Measurements from ENCODE around the gene CPLANE2.
"Not testable (repeated sequence)": the region's sequence is repeated elsewhere in the genome, so short reads cannot be mapped to it uniquely, and the experiment has no call there.

The CPLANE2 gene

DNA sequence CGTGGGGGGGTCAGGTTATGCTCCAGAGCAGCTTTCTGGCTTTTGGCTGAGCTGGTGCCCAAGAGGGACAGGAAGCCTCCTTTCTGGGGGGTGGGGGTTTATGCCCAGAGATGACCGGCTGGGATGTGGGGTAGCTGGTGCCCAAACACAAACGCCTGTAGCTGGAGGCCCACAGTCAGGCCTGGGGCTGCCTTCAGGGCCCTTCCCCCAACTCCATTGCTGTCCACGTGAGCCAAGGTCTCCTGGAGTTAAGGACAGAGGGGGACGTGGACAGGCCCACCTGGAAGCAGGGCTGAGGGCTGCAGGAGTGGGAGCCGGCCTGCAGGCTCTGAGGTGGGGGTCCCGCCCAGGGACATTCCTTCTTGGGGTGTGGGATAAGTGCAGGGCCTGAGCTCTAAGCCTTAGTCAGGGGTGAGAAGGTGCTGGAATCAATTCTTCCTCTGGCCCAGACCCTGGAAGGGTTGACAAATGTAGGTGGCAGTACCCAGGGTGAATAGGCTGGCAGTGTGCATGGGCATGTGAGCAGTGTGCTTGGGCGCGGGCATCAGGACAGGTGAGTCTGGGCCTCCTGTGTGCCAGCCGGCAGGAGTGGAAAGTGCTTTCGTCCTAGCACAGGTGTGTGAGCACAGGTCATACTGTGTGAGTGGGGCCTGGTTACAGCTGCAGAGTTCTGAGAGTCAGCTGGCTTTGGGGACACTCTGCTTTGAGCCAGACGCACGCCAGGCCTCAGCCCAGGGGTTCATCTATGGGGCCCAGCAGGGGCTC, 6.8 kb downstream of the CPLANE2 start:
- FAIRE-seq, result no peak

DNA sequence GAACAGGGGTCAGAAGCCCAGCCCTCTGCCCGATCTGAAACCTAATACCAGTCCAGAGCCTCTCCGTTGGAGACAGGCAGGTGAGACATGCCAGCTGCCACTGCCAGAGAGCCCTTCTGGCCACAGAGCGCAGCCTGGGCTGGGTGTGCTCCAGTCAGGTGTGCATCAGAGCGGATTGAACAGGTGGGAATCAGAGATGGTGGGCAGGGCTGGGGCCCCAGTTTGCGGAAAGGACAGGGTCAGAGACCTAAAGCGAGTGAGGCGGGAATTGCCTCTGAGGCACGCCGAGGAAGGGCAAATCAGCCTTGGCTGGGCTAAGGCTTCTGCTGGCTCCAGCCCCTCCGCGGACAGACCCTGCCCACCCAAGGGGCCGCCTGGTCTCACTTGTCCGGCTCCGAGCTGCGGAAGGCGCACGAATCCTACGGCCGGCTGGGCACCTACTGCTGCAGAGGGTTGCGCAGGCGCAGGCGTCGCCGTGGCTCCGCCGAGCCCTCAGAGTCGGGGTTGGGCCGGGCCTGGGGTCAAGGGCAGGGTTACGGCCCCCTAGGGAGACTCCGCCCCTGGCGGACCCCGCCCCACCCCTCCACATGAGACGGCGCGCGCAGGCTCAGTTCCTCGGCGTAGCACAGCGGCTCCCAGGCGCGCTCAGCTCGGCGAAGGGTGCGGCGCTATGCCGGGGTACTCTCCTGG, 10.3 kb downstream of the CPLANE2 start:
- no peak for FAIRE-seq

DNA sequence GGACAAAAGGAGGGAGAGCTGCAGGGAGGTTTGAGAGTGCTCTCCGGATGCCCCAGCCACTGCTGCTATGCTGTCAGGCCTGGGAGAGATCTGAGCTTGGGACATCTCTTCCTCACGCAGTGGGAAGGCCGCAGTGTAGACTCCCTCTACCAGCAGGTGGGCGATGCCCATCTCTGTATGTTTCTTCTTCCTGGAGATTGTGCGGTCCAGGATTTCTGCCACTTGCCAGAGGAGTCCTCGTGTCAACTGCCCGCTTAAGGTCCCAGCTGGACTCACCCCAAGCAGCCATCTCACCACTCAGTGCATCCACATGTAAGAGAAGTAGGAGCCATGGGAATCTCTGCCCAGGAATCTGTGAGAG, 10.9 kb downstream of the CPLANE2 start:
- FAIRE-seq, result no peak

DNA sequence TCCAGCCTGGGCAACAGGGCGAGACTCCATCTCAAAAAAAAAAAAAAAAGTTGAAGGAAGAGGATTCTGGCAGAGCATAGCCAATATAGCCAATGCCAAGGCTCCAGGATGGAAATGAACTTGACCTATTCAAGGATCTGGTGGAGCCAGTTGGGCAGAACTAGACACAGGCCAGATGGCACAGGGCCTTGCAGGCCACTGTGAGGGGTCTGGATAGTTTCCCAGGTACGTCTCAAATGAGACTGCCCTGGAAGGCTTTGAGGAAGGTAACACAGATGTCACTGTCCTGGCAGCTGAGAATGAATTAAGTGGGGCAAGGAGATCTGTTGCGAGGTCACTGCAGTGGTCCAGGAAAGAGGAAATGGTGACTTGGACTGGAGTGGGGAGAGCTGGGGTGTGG, 12.5 kb downstream of the CPLANE2 start:
- no peak for FAIRE-seq

DNA sequence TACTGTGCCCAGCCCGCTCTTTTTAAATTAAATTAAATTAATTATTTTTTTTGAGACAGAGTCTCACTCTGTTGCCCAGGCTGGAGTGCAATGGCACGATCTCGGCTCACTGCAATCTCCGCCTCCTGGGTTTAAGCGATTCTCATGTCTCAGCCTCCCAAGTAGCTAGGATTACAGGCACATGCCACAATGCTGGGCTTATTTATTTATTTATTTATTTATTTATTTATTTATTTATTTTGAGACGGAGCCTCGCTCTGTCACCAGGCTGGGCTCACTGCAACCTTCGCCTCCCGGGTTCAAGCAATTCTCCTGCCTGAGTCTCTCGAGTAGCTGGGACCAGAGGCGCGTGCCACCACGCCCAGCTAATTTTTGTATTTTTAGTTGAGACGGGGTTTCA, 14.3 kb downstream of the CPLANE2 start:
- FAIRE-seq, result not testable (repeated sequence)

DNA sequence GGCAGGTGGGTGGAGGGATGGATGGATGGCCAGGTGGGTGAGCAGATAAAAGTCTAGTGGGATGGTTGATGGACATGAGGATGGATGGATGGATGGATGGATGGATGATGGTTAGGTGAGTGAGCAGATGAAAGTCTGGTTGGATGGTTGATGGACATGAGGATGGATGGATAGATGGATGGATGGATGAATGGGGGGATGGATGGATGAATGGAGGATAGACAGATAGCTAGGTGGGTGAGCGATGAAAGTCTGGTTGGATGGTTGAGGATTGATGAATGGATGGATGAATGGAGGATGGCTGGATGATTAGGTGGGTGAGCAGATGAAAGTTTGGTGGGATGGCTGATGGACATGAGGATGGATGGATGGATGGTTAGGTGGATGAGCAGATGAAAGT, 15.5 kb downstream of the CPLANE2 start:
- no peak for FAIRE-seq

DNA sequence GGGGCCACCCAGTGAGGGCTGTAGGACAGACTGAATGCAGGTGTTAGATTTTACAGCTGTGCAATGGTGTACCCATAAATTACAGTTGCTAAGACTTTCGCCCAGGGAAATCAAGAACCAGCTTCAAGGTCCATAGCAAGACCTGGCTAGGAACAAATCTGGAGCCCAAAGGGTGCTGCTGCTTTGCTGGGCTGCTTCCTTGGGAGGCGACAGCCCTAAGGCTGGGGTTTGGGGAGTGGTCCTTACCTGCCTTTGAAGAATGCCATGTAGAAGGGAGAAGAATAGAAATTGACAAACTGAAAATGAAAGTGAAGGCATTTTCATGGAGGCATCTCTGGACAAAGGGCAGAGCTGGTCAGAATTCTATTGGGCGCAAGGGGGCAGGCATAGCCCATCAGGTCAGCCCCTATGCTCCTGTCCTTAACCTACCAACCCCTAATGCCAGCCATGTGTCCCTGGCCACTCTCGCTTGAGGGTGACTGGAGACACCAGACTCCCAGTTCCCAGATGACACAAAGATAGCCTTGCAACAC, 16.9 kb downstream of the CPLANE2 start:
- no peak for FAIRE-seq

DNA sequence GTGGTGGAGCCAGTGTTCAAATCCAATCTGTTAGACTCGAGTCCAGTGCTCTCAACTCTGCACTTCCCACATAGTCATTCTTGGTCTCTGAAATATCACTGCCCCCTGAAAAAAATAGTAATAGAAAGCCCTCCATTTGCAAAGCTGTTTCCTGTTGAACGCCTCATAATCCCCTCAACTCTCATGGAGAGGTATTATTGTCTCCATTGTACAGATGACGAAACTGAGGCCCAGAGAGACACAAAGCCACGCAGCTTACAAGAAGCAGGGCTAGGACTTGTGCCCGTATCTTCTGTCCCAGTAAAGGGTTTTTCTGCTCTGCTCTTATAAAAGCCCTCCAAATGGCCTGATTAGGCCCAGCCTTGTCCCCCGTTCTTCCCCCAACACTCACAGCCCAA, 18.3 kb downstream of the CPLANE2 start:
- FAIRE-seq, result no peak

DNA sequence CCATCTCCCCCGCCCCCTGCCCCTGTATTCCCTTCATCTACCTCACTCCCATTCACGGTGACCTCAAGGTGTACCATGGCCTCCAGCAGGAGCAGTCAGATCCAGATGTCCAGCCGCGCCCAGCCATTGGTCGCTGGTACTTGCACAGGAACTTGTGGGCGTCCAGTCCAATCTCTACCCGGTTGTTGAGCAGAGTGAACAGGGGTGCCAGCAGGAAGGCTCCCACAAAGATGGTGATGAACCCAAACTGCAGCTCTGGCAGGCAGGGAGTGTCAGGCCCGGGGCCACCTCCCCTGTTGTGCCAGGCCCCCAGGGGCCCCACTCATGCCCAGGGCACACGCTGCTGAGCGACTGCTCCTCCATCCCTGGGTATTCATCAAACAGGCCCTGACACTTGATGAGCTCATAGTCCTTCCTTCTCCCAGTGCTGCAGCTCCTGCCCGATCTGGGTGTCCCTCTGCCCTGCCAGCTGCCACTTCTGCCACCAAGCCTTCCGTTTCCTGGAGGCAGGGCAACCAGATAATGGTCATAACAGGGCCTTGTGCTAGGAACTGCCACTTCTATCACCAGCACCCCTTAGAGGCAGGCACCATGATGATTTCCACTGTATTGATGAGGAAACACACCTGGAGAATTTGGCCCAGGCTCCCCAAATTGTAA, 18.8 kb downstream of the CPLANE2 start:
- FAIRE-seq, result no peak

DNA sequence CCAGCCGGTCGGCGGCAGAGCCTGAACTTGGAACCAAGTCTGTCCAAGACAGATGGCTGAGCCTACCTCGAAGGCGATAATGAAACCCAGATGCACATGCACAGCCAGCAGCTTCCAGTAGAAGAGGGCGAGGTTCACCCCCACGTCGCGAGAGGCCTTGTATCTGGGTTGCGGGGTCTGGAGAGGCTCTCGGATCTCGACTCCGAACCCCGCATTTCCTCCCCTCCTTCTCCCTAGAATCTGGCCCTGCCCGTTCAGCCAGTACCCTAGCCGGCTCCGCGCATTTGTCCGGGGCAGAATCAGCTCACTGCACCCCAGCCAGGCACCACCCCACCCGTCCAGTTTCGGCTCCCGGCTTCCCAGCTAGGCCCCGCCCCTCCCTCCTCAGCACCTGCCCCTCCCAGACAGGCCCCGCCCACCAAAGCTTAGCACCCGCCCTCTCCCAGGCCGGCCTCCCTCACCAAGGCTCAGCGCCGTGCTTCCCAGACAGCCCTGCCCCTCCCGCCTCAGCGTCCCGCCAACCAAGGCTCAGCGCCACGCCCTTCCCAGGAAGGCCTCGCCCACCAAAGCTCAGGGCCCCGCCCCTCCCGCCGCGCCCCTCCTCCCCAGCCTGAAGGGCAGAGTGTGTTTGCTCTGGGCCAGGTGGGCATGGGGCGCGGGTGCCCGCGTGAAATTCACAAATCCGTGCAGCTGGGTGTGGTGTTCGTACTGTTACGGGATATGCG, 19.8 kb downstream of the CPLANE2 start:
- no peak for FAIRE-seq

DNA sequence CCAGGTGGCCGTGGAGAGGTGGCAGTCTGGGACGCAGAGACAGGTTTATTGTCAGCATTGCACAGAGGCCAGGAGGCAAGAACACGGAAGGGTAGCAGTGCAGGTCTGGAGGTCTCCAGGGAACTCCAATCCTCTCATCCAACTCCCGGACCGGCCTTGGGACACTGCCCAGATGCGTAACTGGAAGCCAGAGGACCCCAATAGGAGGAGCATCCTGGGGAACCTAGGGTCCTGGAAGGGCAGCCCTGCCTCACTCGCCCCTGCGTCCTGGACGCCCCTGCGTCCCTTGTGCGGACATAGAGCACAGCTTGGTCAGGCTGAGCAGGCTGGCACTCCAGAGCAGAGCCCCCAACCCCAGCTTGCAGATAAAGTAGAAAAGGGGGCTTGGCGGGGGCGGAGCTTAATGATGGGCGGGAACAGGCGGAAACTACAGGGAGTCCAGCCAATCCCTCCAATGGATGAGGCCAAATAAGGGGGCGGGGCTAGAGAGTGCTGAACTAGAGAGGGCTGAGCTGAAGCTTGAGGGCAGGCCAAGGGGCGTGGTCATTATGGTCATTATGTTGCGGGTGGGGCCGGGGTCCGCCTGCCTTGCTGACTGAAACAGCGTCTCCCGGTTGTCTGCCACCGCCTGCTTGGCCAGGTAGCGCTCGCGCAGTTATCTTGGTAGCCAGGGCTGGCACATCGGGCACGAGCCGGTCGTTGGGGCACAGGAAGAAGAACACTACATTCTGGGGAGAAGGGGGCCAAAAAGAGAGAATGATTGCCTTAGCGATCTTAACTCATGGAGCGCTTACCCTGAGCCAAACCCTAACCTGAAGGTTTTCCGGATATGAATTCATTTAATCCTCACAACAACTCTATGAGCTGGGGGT, 20.9 kb downstream of the CPLANE2 start:
- no peak for FAIRE-seq

DNA sequence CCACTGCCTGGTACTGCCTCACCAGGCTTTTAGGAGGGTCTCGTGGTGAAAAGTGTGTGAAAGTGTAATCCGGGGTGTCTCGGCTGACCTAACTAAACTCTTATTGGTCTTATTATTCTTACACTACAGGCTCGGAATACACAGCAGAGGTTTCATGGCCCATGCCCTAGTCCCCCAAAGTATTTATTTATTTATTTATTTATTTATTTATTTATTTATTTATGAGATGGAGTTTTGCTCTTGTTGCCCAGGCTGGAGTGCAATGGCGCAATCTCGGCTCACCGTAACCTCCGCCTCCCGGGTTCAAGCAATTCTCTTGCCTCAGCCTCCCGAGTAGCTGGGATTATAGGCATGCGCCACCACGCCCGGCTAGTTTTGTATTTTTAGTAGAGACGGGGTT, 21.7 kb downstream of the CPLANE2 start:
- FAIRE-seq, result not testable (repeated sequence)

DNA sequence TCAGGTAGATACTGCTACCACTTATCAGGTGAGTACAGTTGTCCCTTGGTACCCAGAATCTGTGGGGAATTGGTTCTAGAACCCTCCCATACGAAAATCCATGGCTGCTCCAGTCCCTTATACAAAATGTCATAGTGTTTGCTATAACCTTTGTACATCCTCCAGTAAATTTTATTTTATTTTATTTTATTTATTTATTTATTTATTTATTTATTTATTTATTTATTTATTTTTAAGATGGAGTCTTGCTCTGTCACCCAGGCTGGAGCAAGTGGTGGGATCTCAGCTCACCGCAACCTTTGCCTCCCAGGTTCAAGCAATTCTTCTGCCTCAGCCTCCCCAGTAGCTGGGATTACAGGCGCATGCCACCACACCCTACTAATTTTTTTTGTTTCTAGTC, 23.4 kb downstream of the CPLANE2 start:
- FAIRE-seq, result not testable (repeated sequence)

DNA sequence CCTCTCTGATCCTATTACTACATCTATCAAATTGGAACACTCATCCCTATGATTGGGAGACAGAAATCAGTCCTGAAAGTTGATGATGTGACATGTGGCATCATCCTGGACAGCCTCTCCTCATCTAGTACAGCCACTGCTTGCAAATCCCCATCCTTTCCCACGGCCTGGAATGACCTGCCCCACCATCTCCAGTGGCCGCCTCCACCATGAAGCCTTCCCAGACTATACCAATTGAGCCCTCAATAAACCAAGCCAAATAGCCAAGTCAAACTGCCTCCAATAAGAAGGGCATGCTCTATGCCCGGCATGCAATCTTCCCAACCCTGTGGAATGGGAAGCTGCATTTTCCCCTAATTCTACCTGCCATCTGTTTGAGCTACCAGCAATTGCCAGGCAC, 24.0 kb downstream of the CPLANE2 start:
- FAIRE-seq, result no peak

DNA sequence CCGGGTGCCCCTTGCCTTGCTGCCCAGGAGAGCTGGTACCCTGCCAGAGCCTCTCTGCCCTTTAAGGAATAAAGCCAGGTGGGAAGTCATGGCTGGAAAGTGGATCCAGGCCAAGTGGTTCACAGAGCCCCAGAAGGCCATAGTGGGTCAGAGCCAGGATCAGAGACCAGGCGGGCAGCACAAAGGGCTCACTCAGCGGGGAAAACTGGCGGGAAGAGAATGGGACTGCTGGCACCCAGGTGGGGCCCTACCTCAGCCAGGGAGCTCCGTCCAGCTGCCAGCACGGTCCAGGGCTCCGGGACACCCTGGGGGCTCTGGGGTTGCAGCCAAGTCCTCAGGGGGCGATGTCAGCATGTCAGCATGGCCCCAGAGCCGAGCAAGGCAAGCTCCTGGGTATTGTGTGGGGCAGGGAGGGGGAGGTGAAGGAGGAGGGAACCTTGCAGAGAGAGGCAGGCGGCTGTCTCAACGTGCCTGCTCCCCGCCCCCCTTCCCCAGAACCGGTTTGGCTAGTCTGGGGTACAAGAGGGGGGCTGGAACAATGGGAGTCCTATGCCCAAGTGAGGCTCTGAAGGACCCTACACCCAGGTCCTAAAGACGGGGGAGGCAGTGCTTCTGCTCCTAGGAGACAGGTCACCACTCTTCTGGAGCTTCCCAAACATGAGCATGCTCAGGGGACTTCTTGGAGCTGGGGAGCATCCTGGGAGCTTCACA, 24.6 kb downstream of the CPLANE2 start, which contains the start of gene ARHGEF19:
ARHGEF19 (minus strand) TSS at position 402 of the 711 bp plus-strand sequence. CDS start 3,598 bp downstream, outside the sequence.
- FAIRE-seq, result no peak

DNA sequence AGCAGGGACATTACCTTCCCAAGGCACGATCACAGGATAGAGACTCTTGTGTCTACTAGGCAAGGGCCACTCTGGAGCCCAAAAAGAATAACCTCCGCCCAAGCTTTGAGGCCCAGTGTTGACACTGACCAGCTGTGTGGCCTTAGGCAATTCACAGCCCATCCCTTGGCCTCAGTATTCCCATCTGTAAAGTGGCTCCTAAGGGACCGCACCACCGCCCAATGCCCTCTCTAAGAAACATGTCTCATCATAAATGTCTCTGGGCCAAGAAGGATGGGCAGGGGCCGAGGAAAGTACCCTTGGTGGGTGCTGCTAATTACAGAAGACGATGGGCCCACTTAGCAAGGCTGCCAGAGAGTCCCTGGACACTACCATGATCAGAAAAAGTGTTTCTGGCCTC, 25.2 kb downstream of the CPLANE2 start:
- no peak for FAIRE-seq

DNA sequence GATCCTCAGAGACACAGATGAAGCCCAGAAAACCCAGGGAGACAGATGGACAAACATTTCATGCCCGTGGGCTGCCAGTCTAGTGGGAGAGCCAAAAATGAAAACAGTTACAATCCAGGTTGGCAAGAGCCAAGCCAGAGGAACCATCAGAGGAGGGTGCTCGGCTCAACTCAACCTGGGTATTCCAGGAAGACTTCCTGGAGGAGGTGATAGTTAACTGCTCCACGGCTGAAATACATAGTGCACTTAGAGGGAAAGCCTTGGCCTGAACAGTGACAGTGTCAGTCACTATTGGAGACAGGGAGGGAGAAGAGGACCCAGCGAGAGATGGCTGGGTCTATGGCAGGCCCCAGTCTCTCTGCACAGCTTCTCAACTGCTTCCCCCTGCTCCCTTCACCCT, 26.4 kb downstream of the CPLANE2 start:
- no peak for FAIRE-seq

DNA sequence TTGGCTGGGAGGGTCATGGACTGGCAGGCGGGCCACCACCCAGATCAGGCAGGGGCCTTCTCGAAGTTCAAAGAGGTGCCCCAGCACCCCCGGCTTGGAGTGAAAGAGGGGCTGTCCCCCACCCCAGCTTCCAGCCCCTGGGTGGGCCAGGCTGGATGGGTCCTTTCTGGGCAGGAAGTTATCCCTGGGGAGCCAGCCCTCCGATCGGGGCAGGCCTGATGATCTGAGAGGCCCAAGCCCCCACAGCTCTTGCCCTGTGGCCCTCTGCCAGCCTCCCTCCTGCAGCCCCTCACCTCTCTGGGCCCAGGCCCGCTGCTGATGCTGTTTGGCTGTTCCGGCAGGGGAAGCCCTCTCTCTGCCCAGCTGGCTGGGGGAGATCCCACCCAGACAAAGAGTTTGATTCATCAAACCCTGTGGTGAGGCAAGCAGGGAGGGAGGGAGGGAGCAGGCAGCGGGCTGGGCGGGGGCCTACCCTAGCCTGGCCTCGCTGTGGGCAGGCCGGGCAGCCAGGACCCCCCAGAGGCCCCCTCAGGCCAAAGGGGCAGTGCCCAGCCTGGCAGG, 27.1 kb downstream of the CPLANE2 start:
- no peak for FAIRE-seq

DNA sequence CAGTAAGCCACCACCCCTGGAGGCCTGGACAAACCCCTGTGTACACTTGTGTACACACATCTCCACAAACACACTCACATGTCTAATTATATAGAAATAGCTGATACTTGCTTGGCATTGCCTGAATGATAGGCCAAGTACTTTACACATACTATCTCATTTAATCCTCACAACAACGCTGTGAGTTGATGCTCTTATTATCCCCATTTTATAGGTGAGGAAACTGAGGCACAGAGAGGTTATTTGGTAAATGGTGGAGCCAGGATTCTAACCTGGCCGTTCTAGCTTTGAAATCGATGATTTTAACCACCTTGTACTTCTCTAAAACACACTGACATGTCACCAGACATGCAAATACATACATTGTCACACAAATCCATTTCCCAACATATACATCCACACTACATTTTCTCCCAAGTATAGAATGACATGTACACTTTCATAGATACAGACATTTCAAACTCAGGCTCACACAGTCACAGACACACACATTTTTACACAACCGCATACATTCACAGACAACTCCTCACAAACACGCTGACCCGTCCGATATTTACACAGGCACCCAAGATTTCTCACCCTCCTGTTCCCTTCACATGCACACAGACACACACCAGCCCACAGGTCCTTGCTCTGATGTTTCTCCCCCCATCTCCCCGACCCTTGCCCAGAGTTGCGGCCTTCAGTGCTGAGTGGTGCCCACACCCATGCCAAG, 27.7 kb downstream of the CPLANE2 start:
- no peak for FAIRE-seq

All from endometrium (tissue), 2 donors.